HEK293T (cell line): ENCODE measurements around the gene DDX56.

Experiments used
- CTCF ChIA-PET: fragments of 350-600 bp; formaldehyde crosslinking; extraction: SDS; loops from one replicate; lab custom pipeline; 2021; ENCODE audit warnings: antibody characterized with exemption, inconsistent platforms; lab: Yijun Ruan, JAX
- POLR2A ChIA-PET: fragments of 350-600 bp; formaldehyde crosslinking; extraction: SDS; loops from one replicate; lab custom pipeline; 2020; ENCODE audit warnings: antibody characterized with exemption, inconsistent platforms; lab: Yijun Ruan, JAX
- DNase-seq: peaks from one replicate; pipeline ENCODE4 v3.0.0; 2012; ENCODE audit warnings: mixed read lengths; ENCODE audit errors: extremely low spot score
- ARNT ChIP-seq: fragments of 450-650 bp; IDR thresholded peaks from 2 replicates; pipeline ENCODE4 v1.6.1; 2017; ENCODE audit warnings: mild to moderate bottlenecking
- BHLHE40 ChIP-seq: fragments of 450-650 bp; IDR thresholded peaks from 2 replicates; pipeline ENCODE4 v1.6.1; 2016; ENCODE audit warnings: mild to moderate bottlenecking, moderate library complexity, borderline replicate concordance
- CTBP1 ChIP-seq: fragments of 450-650 bp; IDR thresholded peaks from 2 replicates; pipeline ENCODE4 v1.6.1; 2016; ENCODE audit warnings: borderline replicate concordance
- ELF4 ChIP-seq: fragments of 450-650 bp; IDR thresholded peaks from 2 replicates; pipeline ENCODE4 v1.6.1; 2017; ENCODE audit warnings: antibody characterized with exemption
- FOXA1 ChIP-seq: fragments of 450-650 bp; IDR thresholded peaks from 2 replicates; pipeline ENCODE4 v1.6.1; 2016; ENCODE audit warnings: mild to moderate bottlenecking
- FOXK2 ChIP-seq: fragments of 450-650 bp; IDR thresholded peaks from 2 replicates; pipeline ENCODE4 v1.6.1; 2016; ENCODE audit warnings: mild to moderate bottlenecking
- FOXM1 ChIP-seq: fragments of 450-650 bp; IDR thresholded peaks from 2 replicates; pipeline ENCODE4 v1.6.1; 2017; ENCODE audit warnings: mild to moderate bottlenecking, borderline replicate concordance
- HDGF ChIP-seq: fragments of 450-650 bp; IDR thresholded peaks from 2 replicates; pipeline ENCODE4 v1.6.1; 2017; ENCODE audit warnings: antibody characterized with exemption, borderline replicate concordance
- L3MBTL2 ChIP-seq: fragments of 450-650 bp; conservative IDR thresholded peaks from 2 replicates; pipeline ENCODE4 v1.6.1; 2016; ENCODE audit warnings: mild to moderate bottlenecking
- LEF1 ChIP-seq: fragments of 450-650 bp; IDR thresholded peaks from 2 replicates; pipeline ENCODE4 v1.6.1; 2017; ENCODE audit warnings: mild to moderate bottlenecking, borderline replicate concordance
- NFRKB ChIP-seq: fragments of 450-650 bp; IDR thresholded peaks from 2 replicates; pipeline ENCODE4 v1.6.1; 2016; ENCODE audit warnings: mild to moderate bottlenecking, moderate library complexity
- SP1 ChIP-seq: fragments of 450-650 bp; IDR thresholded peaks from 2 replicates; pipeline ENCODE4 v1.6.1; 2017
- SUZ12 ChIP-seq: fragments of 450-650 bp; IDR thresholded peaks from 2 replicates; pipeline ENCODE4 v1.6.1; 2016; ENCODE audit warnings: mild to moderate bottlenecking
- TARDBP ChIP-seq: fragments of 450-650 bp; IDR thresholded peaks from 2 replicates; pipeline ENCODE4 v1.6.1; 2016
- ZNF384 ChIP-seq: fragments of 450-650 bp; IDR thresholded peaks from 2 replicates; pipeline ENCODE4 v1.6.1; 2016
- TF ChIP-seq, protein P1 (sequence below): fragments of 450-650 bp; IDR thresholded peaks from 2 replicates; pipeline ENCODE4 v1.6.1; 2016

The DDX56 gene

DNA sequence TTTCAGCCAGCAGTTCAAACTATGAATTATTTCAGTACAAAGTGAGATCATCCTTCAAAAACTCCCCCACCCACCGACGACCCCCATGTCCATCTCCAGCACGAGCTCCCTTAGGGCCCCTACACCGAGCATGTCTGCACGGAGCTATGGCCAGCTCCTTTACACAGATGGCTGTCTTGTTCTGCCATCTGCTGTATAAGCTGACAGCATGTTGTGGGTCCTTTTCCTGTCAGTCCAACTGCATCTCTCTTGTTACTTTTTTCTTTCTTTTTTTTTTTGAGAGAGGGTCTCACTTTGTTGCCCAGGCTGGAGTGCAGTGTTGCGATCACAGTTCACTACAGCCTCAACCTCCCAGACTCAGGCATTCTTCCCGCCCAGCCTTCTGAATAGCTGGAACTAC is 54.2 kb downstream of the DDX56 start:
- CTCF ChIA-PET = interaction anchor here (1.6 kb wide), 1 partner anchor 15 kb away, joined by 3 read pairs; no protein-coding TSS in a partner anchor
- no peak for TF ChIP-seq TARDBP
- TF ChIP-seq FOXK2 = no peak
- TF ChIP-seq BHLHE40 = no peak
- no peak for TF ChIP-seq L3MBTL2
- TF ChIP-seq ZNF384 = no peak
- no peak for TF ChIP-seq SUZ12
- POLR2A ChIA-PET = interaction anchor here (0.8 to 0.9 kb wide), 2 partner anchors 28 to 29 kb away, joined by 3 read pairs; no protein-coding TSS in a partner anchor
- peak; percentile 4 for DNase-seq

DNA sequence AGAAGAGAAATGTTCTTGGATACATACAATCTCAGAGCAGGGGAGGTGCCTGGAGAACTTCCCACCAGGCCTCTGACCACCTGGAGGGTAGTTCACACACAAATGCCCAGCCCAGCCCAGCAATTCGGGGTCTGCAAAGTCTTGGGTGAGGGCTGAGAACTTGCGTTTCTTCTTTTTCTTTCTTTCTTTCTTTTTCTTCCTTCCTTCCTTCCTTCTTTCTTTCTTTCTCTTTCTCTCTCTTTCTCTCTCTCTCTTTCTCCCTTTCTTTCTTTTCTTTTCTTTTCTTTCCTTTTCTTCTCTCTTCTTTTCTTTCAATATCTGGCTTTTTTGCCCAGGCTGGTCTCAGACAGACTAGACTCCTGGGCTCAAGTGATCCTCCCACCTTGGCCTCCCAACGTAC is 54.9 kb downstream of the DDX56 start:
- ChIA-PET CTCF (no interaction called here), POLR2A (no interaction called here)
- no peak for DNase-seq
- TF ChIP-seq SP1 (no peak), LEF1 (no peak), FOXK2 (no peak), ZNF384 (no peak), SUZ12 (no peak), CTBP1 (no peak), ARNT (no peak)
- TF ChIP-seq, protein P1, sequence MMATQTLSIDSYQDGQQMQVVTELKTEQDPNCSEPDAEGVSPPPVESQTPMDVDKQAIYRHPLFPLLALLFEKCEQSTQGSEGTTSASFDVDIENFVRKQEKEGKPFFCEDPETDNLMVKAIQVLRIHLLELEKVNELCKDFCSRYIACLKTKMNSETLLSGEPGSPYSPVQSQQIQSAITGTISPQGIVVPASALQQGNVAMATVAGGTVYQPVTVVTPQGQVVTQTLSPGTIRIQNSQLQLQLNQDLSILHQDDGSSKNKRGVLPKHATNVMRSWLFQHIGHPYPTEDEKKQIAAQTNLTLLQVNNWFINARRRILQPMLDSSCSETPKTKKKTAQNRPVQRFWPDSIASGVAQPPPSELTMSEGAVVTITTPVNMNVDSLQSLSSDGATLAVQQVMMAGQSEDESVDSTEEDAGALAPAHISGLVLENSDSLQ = no peak

- POLR2A ChIA-PET = no interaction called here
- no peak for DNase-seq
- CTCF ChIA-PET = no interaction called here
These were observed 56.5 kb downstream of the DDX56 start for GRCh38 chr7:44517175-44517574.

More at GRCh38 chr7:44517175-44517574, 56.5 kb downstream of the DDX56 start:
- TF ChIP-seq ZNF384 = no peak
- TF ChIP-seq LEF1 = no peak
- TF ChIP-seq HDGF = no peak
- no peak for TF ChIP-seq NFRKB
- TF ChIP-seq FOXM1 = no peak
- TF ChIP-seq FOXA1 = no peak
- TF ChIP-seq SUZ12 = no peak
- no peak for TF ChIP-seq FOXK2
- TF ChIP-seq CTBP1 = no peak
- TF ChIP-seq SP1 = no peak
- TF ChIP-seq TARDBP = no peak
- no peak for TF ChIP-seq L3MBTL2
- no peak for TF ChIP-seq ARNT
- TF ChIP-seq, protein P1 = no peak
- TF ChIP-seq BHLHE40 = no peak
- no peak for TF ChIP-seq ELF4
